GM12865 (cell line): Measurements from ENCODE around the gene PTPN12.
A peak's percentile ranks its signal among the peaks of the same experiment; 100 is the strongest.

Experiments used
- DNase-seq: peaks from one replicate; pipeline ENCODE4 v3.0.0; 2010; ENCODE audit warnings: low read depth
- H3K4me3 ChIP-seq: 2 replicates; pipeline ENCODE4 v1.5.1; 2011; ENCODE audit warnings: mild to moderate bottlenecking, low read depth, low read length, control low read depth
- CTCF ChIP-seq: IDR thresholded peaks from 2 replicates; pipeline ENCODE4 v1.5.1; 2011; ENCODE audit warnings: low read length, control low read depth, low read depth, inconsistent platforms; ENCODE audit not compliant: insufficient read depth; ENCODE audit errors: missing control alignments

Gene PTPN12

GRCh38 chr7:77537136-77537777, at the start of gene PTPN12:
PTPN12 (plus strand) TSS chr7:77537295; CDS start chr7:77537547, 252 bp downstream.
- H3K4me3 ChIP-seq: peak within 1 kb of the TSS; percentile 99
- DNase-seq: peak; percentile 52
- TF ChIP-seq CTCF: no peak

GRCh38 chr7:77488986-77489385, 48.1 kb upstream of the PTPN12 start:
- H3K4me3 ChIP-seq: no peak overlapping the region
- no peak for DNase-seq
- TF ChIP-seq CTCF: no peak

GRCh38 chr7:77497079-77497478, 40.0 kb upstream of the PTPN12 start:
- no peak overlapping the region for H3K4me3 ChIP-seq
- TF ChIP-seq CTCF: no peak
- no peak for DNase-seq

GRCh38 chr7:77498659-77499379, 38.3 kb upstream of the PTPN12 start:
- peak; percentile 40 for DNase-seq
- no peak overlapping the region for H3K4me3 ChIP-seq
- TF ChIP-seq CTCF: no peak

GRCh38 chr7:77501192-77501515, 35.9 kb upstream of the PTPN12 start:
- no peak overlapping the region for H3K4me3 ChIP-seq
- DNase-seq: no peak
- TF ChIP-seq CTCF: no peak

- TF ChIP-seq CTCF: no peak
- no peak for DNase-seq
- no peak overlapping the region for H3K4me3 ChIP-seq
These were observed 32.1 kb upstream of the PTPN12 start for GRCh38 chr7:77504951-77505350.
